ENCODE measurements around the gene NANOS2.
"Not testable (repeated sequence)": the region's sequence is repeated elsewhere in the genome, so short reads cannot be mapped to it uniquely, and the experiment has no call there.

Gene NANOS2

DNA sequence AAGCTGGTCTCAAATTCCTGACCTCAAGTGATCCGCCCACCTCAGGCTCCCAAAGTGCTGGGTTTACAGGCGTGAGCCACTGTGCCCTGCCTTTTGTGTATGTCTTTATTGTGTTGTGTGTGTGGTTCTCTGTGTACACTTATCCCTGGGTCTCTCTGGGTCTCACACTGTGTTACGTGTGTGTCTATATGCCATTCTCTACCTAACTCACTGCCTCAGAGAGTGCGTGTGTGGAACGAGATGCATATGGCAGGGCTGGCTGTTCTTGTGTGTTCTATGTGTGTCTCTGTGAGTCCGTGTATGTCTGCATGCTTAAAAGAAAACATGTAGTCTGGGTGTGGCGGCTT is 40.0 kb downstream of the NANOS2 start:
- DNase-seq (ENCODE audit: low read depth): no peak

- DNase-seq (ENCODE audit: low read depth): no peak
These were observed 41.3 kb downstream of the NANOS2 start for GRCh38 chr19:45873219-45873772.

DNA sequence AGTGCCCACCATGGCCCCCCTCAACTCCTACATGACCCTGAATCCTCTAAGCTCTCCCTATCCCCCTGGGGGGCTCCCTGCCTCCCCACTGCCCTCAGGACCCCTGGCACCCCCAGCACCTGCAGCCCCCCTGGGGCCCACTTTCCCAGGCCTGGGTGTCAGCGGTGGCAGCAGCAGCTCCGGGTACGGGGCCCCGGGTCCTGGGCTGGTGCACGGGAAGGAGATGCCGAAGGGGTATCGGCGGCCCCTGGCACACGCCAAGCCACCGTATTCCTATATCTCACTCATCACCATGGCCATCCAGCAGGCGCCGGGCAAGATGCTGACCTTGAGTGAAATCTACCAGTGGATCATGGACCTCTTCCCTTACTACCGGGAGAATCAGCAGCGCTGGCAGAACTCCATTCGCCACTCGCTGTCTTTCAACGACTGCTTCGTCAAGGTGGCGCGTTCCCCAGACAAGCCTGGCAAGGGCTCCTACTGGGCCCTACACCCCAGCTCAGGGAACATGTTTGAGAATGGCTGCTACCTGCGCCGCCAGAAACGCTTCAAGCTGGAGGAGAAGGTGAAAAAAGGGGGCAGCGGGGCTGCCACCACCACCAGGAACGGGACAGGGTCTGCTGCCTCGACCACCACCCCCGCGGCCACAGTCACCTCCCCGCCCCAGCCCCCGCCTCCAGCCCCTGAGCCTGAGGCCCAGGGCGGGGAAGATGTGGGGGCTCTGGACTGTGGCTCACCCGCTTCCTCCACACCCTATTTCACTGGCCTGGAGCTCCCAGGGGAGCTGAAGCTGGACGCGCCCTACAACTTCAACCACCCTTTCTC is 42.3 kb downstream of the NANOS2 start:
- DNase-seq (ENCODE audit: low read depth): no peak

- DNase-seq (ENCODE audit: low read depth): no peak
These were observed 43.8 kb downstream of the NANOS2 start for GRCh38 chr19:45870798-45871197.

DNA sequence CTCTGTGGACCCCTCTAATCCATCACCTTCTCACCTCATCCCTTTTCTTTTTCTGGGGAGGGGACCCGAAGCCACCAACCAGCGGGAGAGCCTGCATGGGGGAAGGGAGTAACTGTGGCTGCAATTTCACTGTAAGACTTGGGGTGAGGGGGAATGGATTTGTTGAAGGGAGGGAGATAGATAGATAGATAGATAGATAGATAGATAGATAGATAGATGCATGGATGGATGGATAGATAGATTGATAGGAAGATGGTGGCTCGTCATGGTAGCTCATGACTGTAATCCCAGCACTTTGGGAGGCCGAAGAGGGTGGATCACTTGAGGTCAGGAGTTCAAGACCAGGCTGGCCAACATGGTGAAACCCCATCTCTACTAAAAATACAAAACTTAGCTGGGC is 47.3 kb downstream of the NANOS2 start:
- DNase-seq (ENCODE audit: low read depth): not testable (repeated sequence)

DNA sequence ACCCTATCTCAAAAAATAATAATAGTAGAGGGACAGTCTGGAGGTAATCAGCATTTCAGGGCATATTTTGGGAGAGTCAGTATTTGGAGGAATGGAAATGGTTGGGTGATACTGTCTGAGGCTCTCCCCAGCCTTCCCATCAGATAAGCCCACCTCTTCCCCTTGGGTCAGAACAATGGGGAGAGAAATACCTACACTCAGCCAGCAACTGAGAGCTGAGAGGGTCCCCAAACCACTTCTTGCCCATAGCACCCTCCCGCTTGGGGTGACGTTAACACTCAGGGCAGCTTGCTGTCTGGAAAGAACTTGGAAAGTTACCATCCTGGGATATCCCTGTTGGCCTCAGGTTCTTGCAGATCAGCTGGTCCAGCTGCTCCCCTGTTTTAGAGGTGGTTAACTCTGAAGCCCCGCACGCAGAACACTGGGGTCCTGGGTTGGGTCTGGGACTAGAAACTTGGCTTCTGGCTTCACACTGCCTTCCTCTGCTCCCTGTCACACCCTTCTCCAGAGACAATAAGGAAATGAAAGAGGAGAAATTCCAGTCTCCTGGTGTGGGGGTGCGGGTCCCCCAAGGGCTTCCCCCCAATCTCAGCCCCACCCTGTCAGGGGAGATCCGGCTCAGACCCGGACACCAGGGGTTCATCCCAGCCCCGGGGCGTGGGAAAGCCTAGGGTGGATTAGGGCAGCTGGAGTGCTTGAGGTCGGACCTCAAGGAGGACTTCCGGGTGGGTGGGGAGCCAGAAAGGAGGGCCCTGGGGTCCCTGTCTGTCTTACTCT is 48.0 kb downstream of the NANOS2 start:
- DNase-seq (ENCODE audit: low read depth): no peak

DNA sequence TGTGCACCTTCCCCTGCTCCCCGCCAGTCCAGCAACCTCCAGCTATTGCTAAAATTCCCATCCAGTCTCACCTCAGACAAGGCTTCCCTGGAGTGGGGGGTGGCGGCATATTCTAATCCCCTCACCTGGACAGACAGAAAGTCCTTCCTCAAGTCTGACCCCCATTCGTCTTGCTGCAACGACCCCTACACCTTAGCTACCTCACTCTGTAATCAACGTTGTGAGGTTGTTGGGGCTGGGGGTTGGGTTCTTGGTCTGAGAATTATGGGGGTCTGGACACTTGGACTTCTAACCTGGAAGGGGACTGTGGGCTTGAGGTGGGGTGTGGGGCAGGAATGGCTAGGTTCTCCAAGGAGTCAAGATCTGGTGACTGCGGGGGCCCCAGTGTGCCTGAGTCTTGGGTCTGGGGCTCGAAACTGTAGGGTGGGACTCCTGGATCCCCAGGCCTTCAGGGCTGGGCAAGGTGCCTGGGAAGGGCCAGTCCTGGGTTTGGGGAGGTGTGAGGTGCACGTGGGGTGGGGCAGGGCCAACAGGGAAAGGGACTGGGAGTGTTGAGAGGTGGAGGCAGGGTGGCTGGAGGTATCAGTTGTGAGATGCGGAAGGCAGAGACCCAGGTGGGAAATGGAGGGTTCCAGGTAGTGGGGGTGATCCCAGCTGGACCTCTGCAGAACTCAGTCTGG is 49.2 kb downstream of the NANOS2 start:
- DNase-seq (ENCODE audit: low read depth): no peak

- DNase-seq (ENCODE audit: low read depth): no peak
These were observed 49.9 kb downstream of the NANOS2 start for GRCh38 chr19:45864629-45865082.

DNA sequence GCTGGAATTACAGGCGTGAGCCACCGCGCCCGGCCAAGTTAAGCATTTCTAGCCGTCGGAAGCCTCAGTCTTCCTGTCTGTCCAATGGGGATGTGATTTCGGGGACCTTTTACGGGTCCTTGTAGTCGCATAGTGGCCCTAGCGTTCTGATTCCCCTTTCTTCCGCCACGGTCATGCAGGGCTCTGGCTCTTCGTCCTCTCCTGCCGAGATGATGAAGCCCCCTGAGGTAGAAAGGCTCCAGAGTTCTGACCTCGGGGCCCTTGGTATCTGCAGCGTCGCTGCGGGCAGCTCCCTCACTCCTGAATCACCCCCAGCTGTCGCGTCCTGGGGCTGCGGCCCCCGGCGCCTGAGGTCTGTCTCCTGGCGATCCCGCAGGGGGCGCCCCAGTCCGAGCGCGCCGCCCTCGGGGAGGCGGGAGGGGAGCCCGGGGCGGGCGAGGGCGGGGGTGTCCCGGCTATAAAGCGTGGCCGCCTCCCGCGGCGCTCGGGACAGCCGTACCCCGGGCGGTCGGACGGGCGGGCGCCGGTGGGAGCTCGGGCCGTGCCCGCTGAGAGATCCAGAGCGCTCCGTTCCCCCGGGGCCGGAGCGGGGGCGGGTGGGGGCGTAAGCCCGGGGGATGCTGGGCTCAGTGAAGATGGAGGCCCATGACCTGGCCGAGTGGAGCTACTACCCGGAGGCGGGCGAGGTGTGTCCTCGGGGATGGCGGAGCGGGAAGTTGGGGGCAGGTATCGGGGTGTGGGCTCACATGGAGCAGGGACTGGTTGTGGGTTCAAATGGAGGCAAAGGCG is 50.5 kb downstream of the NANOS2 start, which contains the start of gene FOXA3:
TSS of gene FOXA3 (plus strand) at position 487 of the 789 bp plus-strand sequence. CDS start at position 618, 131 bp downstream.
- DNase-seq (ENCODE audit: low read depth): no peak

- no peak for DNase-seq (ENCODE audit: low read depth)
These were observed 51.2 kb downstream of the NANOS2 start for GRCh38 chr19:45863335-45863839.

Measured in CMK (cell line).